ENCODE data around the gene LRRC55.

The LRRC55 gene

GRCh38 chr11:57181678-57182305 lies at the start of gene LRRC55:
LRRC55 (plus strand) TSS chr11:57181953; CDS start chr11:57182023, 70 bp downstream.
- no peak for DNase-seq

- no peak for DNase-seq
Measured at GRCh38 chr11:57133366-57134038, 48.3 kb upstream of the LRRC55 start.

- no peak for DNase-seq
Measured at GRCh38 chr11:57134284-57134683, 47.5 kb upstream of the LRRC55 start.

GRCh38 chr11:57135020-57135751 lies 46.6 kb upstream of the LRRC55 start:
- DNase-seq: no peak

- DNase-seq: no peak
Measured at GRCh38 chr11:57140568-57140967, 41.2 kb upstream of the LRRC55 start.

GRCh38 chr11:57143459-57143858 lies 38.3 kb upstream of the LRRC55 start:
- DNase-seq: no peak

GRCh38 chr11:57144075-57144474 lies 37.7 kb upstream of the LRRC55 start:
- no peak for DNase-seq

- no peak for DNase-seq
Measured at GRCh38 chr11:57144531-57145320, 37.0 kb upstream of the LRRC55 start.

- no peak for DNase-seq
Measured at GRCh38 chr11:57146301-57146700, 35.5 kb upstream of the LRRC55 start.

- DNase-seq: no peak
Measured at GRCh38 chr11:57148621-57149020, 33.1 kb upstream of the LRRC55 start.

- DNase-seq: no peak
Measured at GRCh38 chr11:57150454-57150917, 31.3 kb upstream of the LRRC55 start.

- DNase-seq: no peak
Measured at GRCh38 chr11:57152134-57152533, 29.6 kb upstream of the LRRC55 start.

- DNase-seq: no peak
Measured at GRCh38 chr11:57153448-57153847, 28.3 kb upstream of the LRRC55 start.

GRCh38 chr11:57154739-57155138 lies 27.0 kb upstream of the LRRC55 start:
- no peak for DNase-seq

GRCh38 chr11:57155400-57155799 lies 26.4 kb upstream of the LRRC55 start:
- no peak for DNase-seq

GRCh38 chr11:57155838-57156607 lies 25.7 kb upstream of the LRRC55 start:
- no peak for DNase-seq

GRCh38 chr11:57156928-57157327 lies 24.8 kb upstream of the LRRC55 start:
- DNase-seq: no peak

GRCh38 chr11:57157624-57158023 lies 24.1 kb upstream of the LRRC55 start:
- DNase-seq: no peak

GRCh38 chr11:57158180-57158579 lies 23.6 kb upstream of the LRRC55 start:
- no peak for DNase-seq

GRCh38 chr11:57158599-57158998 lies 23.2 kb upstream of the LRRC55 start:
- no peak for DNase-seq

- no peak for DNase-seq
Measured at GRCh38 chr11:57160665-57161064, 21.1 kb upstream of the LRRC55 start.

- no peak for DNase-seq
Measured at GRCh38 chr11:57161351-57161750, 20.4 kb upstream of the LRRC55 start.

Measured in NCI-H1436 treated with DMSO at 0.1 percent for 48 hours (cell line).